HepG2 (cell line): Measurements from ENCODE around the gene POP7. TPM values are rescaled to one million over a fixed set of nuclear protein-coding genes. Genes with fewer than 3 reads are reported as not detected.

Experiments used
- BCL6 ChIP-seq: IDR thresholded peaks from 2 replicates; pipeline ENCODE4 v1.6.1; 2016; ENCODE audit warnings: missing genetic modification reagents, missing compliant biosample characterization
- BHLHE40 ChIP-seq: IDR thresholded peaks from 2 replicates; pipeline ENCODE4 v1.6.1; 2011; ENCODE audit warnings: low read length, improper control_type of control experiment
- ELF4 ChIP-seq: sonication (generic); formaldehyde crosslinking; IDR thresholded peaks from 2 replicates; pipeline ENCODE4 v1.5.0; 2020; ENCODE audit warnings: missing genetic modification reagents, mild to moderate bottlenecking, moderate library complexity, borderline replicate concordance
- EP300 ChIP-seq, 3 experiments: sonication (generic) in 1 of 3; formaldehyde crosslinking in 1 of 3; IDR thresholded peaks; 2 replicates each; pipeline versions ENCODE4 v1.5.1 to v1.6.1; 2011 to 2020; ENCODE audit warnings: low read depth in 2 of 3, low read length in 2 of 3, borderline replicate concordance in 1 of 3, improper control_type of control experiment in 1 of 3, mild to moderate bottlenecking in 1 of 3, missing genetic modification reagents in 1 of 3, moderate library complexity in 1 of 3
- KAT8 ChIP-seq: IDR thresholded peaks from 2 replicates; pipeline ENCODE4 v1.6.1; 2016; ENCODE audit warnings: missing genetic modification reagents, missing compliant biosample characterization
- KMT2A ChIP-seq: sonication (generic); formaldehyde crosslinking; IDR thresholded peaks from 2 replicates; pipeline ENCODE4 v1.4.0; 2020; ENCODE audit warnings: missing genetic modification reagents
- MBNL3 ChIP-seq: fragments of 250-450 bp; sonication (Bioruptor Pico); conservative IDR thresholded peaks from 2 replicates; pipeline ENCODE4 v1.8.0; 2022; ENCODE audit warnings: mild to moderate bottlenecking, inconsistent platforms
- MED13 ChIP-seq: sonication (generic); formaldehyde crosslinking; IDR thresholded peaks from 2 replicates; pipeline ENCODE4 v1.5.0; 2020; ENCODE audit warnings: missing genetic modification reagents
- MXD1 ChIP-seq: sonication (generic); formaldehyde crosslinking; IDR thresholded peaks from 2 replicates; pipeline ENCODE4 v1.4.0; 2020; ENCODE audit warnings: mild to moderate bottlenecking, missing genetic modification reagents
- NONO ChIP-seq, 2 experiments: fragments of 450-650 bp in 1 of 2; sonication (generic) in 1 of 2; formaldehyde crosslinking in 1 of 2; IDR thresholded peaks in 1 of 2; conservative IDR thresholded peaks in 1 of 2; 2 replicates each; pipeline versions ENCODE4 v1.6.1 to v1.8.0; 2017 to 2022; ENCODE audit warnings: mild to moderate bottlenecking in 1 of 2, missing genetic modification reagents in 1 of 2, moderate library complexity in 1 of 2
- PAWR ChIP-seq: sonication (generic); formaldehyde crosslinking; IDR thresholded peaks from 2 replicates; pipeline ENCODE4 v1.4.0; 2020; ENCODE audit warnings: missing genetic modification reagents, mild to moderate bottlenecking, borderline replicate concordance
- SNAPC2 ChIP-seq: sonication (generic); formaldehyde crosslinking; IDR thresholded peaks from 2 replicates; pipeline ENCODE4 v1.8.1; 2022; ENCODE audit warnings: mild to moderate bottlenecking, missing genetic modification reagents
- ZFP37 ChIP-seq: sonication (generic); formaldehyde crosslinking; IDR thresholded peaks from 2 replicates; pipeline ENCODE4 v1.4.0; 2020; ENCODE audit warnings: missing genetic modification reagents, borderline replicate concordance
- ZNF136 ChIP-seq: sonication (generic); formaldehyde crosslinking; IDR thresholded peaks from 2 replicates; pipeline ENCODE4 v1.8.1; 2022; ENCODE audit warnings: low read depth, mild to moderate bottlenecking, moderate library complexity, missing genetic modification reagents
- ZNF501 ChIP-seq: sonication (generic); formaldehyde crosslinking; IDR thresholded peaks from 2 replicates; pipeline ENCODE4 v1.5.1; 2020; ENCODE audit warnings: mild to moderate bottlenecking, moderate library complexity, missing genetic modification reagents
- ZNF556 ChIP-seq: sonication (generic); formaldehyde crosslinking; IDR thresholded peaks from 2 replicates; pipeline ENCODE4 v1.4.0; 2020; ENCODE audit warnings: mild to moderate bottlenecking, missing genetic modification reagents, borderline replicate concordance
- ZNF740 ChIP-seq: sonication (generic); formaldehyde crosslinking; IDR thresholded peaks from 2 replicates; pipeline ENCODE4 v1.4.0; 2020; ENCODE audit warnings: missing genetic modification reagents
- ZNF850 ChIP-seq: sonication (generic); formaldehyde crosslinking; conservative IDR thresholded peaks from 2 replicates; pipeline ENCODE4 v1.9.0; 2021; ENCODE audit warnings: mild to moderate bottlenecking, missing genetic modification reagents
- ZSCAN31 ChIP-seq: sonication (generic); formaldehyde crosslinking; IDR thresholded peaks from 2 replicates; pipeline ENCODE4 v1.5.0; 2020; ENCODE audit warnings: low read depth, mild to moderate bottlenecking, missing genetic modification reagents
- polyA plus RNA-seq, 8 experiments: library from polyadenylated mRNA; depleted of rRNA in 3 of 8; stranded (reverse) in 7 of 8; unstranded in 1 of 8; fragments of >200 nt; fragmentation: Illumina TruSeq in 4 of 8; extraction: Trizol in 4 of 8; gene quantifications; 2 replicates each; pipeline versions ENCODE4 v1.2.1 to v1.2.3, GENCODE V29; 2011 to 2016; ENCODE audit warnings: low read depth in 4 of 8, missing spikeins in 1 of 8, mixed read lengths in 1 of 8; ENCODE audit not compliant: insufficient read depth in 1 of 8
- total RNA-seq, 5 experiments: library from RNA; depleted of rRNA; stranded (reverse); fragments of >200 nt; fragmentation: Illumina TruSeq; extraction: Trizol; gene quantifications; 2 replicates each; pipeline ENCODE4 v1.2.3, GENCODE V29; 2016; ENCODE audit warnings: low read depth in 1 of 5
- TF ChIP-seq, protein P1 (sequence below): sonication (generic); formaldehyde crosslinking; IDR thresholded peaks from 2 replicates; pipeline ENCODE4 v1.5.0; 2020; ENCODE audit warnings: missing genetic modification reagents
- TF ChIP-seq, protein P2 (sequence below): sonication (generic); formaldehyde crosslinking; IDR thresholded peaks from 2 replicates; pipeline ENCODE4 v1.5.0; 2020; ENCODE audit warnings: mild to moderate bottlenecking, missing genetic modification reagents
- TF ChIP-seq, protein P3 (sequence below): sonication (generic); formaldehyde crosslinking; IDR thresholded peaks from 2 replicates; pipeline ENCODE4 v1.4.0; 2020; ENCODE audit warnings: mild to moderate bottlenecking, low read depth, missing genetic modification reagents

POP7 gene
- total and polyA plus RNA-seq, 2 of the 13 experiments (the other 11 are each of a cell fraction or from before 2014, with no cell fraction given), result 63.9 to 91.1 TPM

DNA sequence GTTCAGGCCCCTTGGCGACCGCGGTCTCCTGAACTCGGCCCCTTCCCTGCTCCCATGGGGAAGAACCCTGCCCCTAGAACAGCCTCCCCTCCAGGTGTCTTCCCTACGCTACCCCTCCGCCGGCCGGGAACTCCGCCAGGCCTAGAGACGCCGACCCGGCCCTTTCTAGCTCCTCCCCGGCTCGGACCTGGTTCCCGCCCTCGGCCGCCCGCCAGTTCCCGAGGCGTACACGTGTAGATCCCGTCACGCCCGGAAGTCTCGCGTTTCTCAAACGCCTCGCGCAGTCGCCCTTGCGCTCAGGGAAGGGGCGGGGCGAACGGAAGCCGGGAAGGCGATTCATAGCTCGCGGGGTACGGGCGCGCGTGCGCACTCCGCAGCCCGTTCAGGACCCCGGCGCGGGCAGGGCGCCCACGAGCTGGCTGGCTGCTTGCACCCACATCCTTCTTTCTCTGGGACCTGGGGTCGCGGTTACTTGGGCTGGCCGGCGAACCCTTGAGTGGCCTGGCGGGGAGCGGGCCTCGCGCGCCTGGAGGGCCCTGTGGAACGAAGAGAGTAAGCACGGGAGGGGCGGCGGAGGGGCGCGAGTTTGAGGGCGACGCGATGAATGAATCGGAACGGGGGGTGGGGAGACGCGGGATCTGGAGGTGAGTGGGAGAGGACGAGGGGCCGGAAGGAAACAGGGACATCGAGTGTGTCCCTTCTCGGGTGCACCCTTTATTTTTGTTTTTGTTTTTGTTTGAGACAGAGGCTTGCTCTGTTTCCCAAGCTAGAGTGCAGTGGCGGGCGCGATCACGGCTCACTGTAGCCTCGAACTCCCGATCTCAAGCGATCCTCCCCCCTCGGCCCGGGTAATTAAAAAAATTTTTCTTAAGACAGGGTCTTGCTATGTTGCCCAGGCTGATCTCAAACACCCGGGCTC lies at the start of gene POP7 (continued):
- TF ChIP-seq MXD1 (CRISPR knock-in tag) (peak; percentile 79; the same call in 1 of the 2 replicates), ZNF740 (no peak), KMT2A (CRISPR knock-in tag) (peak; percentile 76), PAWR (CRISPR knock-in tag) (0 out of 2 replicates have a peak, but pooled peaks have one; percentile 35), ELF4 (CRISPR knock-in tag) (peak; percentile 63; the same call in 1 of the 2 replicates), ZNF136 (CRISPR knock-in tag) (0 out of 2 replicates have a peak, but pooled peaks have one; percentile 72), BCL6 (no peak; the same call in 1 of the 2 replicates), SNAPC2 (no peak; the same call in 1 of the 2 replicates), MED13 (CRISPR knock-in tag) (peak; percentile 21; the same call in 1 of the 2 replicates), ZNF850 (CRISPR knock-in tag) (peak; percentile 60; the same call in 1 of the 2 replicates), ZNF556 (CRISPR knock-in tag) (peak; percentile 97), NONO (IDR thresholded peaks at IDR 0.05) (no peak), NONO (CRISPR knock-in tag; conservative IDR thresholded peaks at IDR 0.05) (peak; percentile 84), BHLHE40 (peak; percentile 42), ZSCAN31 (peak; percentile 23; the same call in 1 of the 2 replicates), EP300 (IDR thresholded peaks at IDR 0.05; ENCODE audit: low read depth in 2 of 2, low read length in 2 of 2) (no peak), EP300 (CRISPR knock-in tag; IDR thresholded peaks at IDR 0.05; ENCODE audit: borderline replicate concordance) (no peak), ZNF501 (CRISPR knock-in tag) (peak; percentile 94), ZFP37 (no peak; the same call in 1 of the 2 replicates), MBNL3 (no peak), KAT8 (CRISPR knock-in tag) (peak; percentile 86; the same call in 1 of the 2 replicates)
- TF ChIP-seq, protein P1, sequence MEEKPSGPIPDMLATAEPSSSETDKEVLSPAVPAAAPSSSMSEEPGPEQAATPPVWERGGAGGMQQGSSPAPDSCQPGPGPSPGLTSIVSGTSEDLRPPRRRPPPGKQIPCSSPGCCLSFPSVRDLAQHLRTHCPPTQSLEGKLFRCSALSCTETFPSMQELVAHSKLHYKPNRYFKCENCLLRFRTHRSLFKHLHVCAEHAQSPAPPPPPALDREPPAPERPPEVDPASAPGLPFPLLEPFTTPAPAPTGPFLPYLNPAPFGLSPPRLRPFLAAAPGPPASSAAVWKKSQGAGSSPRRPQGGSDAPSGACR (CRISPR knock-in tag), result peak; percentile 96
- TF ChIP-seq, protein P2, sequence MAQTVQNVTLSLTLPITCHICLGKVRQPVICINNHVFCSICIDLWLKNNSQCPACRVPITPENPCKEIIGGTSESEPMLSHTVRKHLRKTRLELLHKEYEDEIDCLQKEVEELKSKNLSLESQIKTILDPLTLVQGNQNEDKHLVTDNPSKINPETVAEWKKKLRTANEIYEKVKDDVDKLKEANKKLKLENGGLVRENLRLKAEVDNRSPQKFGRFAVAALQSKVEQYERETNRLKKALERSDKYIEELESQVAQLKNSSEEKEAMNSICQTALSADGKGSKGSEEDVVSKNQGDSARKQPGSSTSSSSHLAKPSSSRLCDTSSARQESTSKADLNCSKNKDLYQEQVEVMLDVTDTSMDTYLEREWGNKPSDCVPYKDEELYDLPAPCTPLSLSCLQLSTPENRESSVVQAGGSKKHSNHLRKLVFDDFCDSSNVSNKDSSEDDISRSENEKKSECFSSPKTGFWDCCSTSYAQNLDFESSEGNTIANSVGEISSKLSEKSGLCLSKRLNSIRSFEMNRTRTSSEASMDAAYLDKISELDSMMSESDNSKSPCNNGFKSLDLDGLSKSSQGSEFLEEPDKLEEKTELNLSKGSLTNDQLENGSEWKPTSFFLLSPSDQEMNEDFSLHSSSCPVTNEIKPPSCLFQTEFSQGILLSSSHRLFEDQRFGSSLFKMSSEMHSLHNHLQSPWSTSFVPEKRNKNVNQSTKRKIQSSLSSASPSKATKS (CRISPR knock-in tag), result no peak
- TF ChIP-seq, protein P3, sequence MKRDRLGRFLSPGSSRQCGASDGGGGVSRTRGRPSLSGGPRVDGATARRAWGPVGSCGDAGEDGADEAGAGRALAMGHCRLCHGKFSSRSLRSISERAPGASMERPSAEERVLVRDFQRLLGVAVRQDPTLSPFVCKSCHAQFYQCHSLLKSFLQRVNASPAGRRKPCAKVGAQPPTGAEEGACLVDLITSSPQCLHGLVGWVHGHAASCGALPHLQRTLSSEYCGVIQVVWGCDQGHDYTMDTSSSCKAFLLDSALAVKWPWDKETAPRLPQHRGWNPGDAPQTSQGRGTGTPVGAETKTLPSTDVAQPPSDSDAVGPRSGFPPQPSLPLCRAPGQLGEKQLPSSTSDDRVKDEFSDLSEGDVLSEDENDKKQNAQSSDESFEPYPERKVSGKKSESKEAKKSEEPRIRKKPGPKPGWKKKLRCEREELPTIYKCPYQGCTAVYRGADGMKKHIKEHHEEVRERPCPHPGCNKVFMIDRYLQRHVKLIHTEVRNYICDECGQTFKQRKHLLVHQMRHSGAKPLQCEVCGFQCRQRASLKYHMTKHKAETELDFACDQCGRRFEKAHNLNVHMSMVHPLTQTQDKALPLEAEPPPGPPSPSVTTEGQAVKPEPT, result 0 out of 2 replicates have a peak, but pooled peaks have one; percentile 68
